ENCODE results near the gene SIN3B. TPM values are rescaled to one million over a fixed set of nuclear protein-coding genes. Genes with fewer than 3 reads are reported as not detected.

Gene SIN3B
- total RNA-seq, 4 donors from 2014 or later = 38.1 to 294 (median 66.5) TPM

- Histone ChIP-seq H3K9me3 (peaks cover 4 to 13% of the 10 kb centered on the region in 2 donors), H3K4me3 (no peak overlapping the region), H3K27ac (no peak overlapping the region), H3K4me1 (no peaks in the 10 kb centered on the region), H3K36me3 (no peaks in the 10 kb centered on the region), H3K27me3 (no peaks in the 10 kb centered on the region)
- intact Hi-C loops (cut with DNase I; ENCODE audit: low total_unique reads) = no loop called here
- no peak for DNase-seq
- no peak for TF ChIP-seq POLR2A (IDR thresholded peaks at IDR 0.05)
- no peak for TF ChIP-seq POLR2AphosphoS5 (IDR thresholded peaks at IDR 0.05)
- TF ChIP-seq, protein P1, sequence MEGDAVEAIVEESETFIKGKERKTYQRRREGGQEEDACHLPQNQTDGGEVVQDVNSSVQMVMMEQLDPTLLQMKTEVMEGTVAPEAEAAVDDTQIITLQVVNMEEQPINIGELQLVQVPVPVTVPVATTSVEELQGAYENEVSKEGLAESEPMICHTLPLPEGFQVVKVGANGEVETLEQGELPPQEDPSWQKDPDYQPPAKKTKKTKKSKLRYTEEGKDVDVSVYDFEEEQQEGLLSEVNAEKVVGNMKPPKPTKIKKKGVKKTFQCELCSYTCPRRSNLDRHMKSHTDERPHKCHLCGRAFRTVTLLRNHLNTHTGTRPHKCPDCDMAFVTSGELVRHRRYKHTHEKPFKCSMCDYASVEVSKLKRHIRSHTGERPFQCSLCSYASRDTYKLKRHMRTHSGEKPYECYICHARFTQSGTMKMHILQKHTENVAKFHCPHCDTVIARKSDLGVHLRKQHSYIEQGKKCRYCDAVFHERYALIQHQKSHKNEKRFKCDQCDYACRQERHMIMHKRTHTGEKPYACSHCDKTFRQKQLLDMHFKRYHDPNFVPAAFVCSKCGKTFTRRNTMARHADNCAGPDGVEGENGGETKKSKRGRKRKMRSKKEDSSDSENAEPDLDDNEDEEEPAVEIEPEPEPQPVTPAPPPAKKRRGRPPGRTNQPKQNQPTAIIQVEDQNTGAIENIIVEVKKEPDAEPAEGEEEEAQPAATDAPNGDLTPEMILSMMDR (IDR thresholded peaks at IDR 0.05) = no peak
- TF ChIP-seq EP300 (IDR thresholded peaks at IDR 0.05; ENCODE audit: low read depth) = no peak
- WGBS, 2 donors (ENCODE audit: low coverage in 1 of 2) = 74% methylated on average over 12 of the region's 12 CpGs; no CpG with 5 or more reads in 1 of the 2 donors
- in situ Hi-C loops (cut with MboI; ENCODE audit: low pct_ligation_motif_present in 1 of 4, low pct_unique_long_range_greater_than_20kb in 1 of 4, low sequenced_read_pairs in 3 of 4) = loop anchor here in 1 of 4 donors (10.0 kb wide), 1 partner anchor 124 kb away; no protein-coding TSS in a partner anchor
Measured at GRCh38 chr19:16908759-16909158, 79.6 kb downstream of the SIN3B start.

DNA sequence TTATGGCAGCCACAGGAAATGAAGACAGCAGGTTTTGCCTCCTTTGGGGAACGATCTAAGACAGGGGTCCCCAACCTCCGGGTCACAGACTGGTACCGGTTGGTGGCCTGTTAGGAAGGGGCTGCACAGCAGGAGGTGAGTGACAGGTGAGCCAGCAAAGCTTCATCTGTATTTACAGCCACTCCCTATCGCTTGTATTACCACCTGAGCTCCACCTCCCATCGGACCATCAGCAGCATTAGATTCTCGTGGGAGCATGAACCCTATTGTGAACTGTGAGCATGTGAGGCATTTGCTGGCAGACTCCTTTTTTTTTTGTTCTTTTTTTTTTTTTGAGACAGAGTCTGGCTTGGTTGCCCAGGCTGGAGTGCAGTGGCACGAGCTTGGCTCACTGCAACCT is 81.8 kb downstream of the SIN3B start:
- Histone ChIP-seq H3K4me3 (no peak overlapping the region), H3K27me3 (no peaks in the 10 kb centered on the region), H3K4me1 (no peaks in the 10 kb centered on the region), H3K9me3 (peaks cover 4 to 13% of the 10 kb centered on the region in 2 donors), H3K27ac (no peak overlapping the region), H3K36me3 (no peaks in the 10 kb centered on the region)
- in situ Hi-C loops (cut with MboI; ENCODE audit: low pct_ligation_motif_present in 1 of 4, low pct_unique_long_range_greater_than_20kb in 1 of 4, low sequenced_read_pairs in 3 of 4) (no loop called here), intact Hi-C loops (cut with DNase I; ENCODE audit: low total_unique reads) (no loop called here)
- TF ChIP-seq POLR2AphosphoS5 (IDR thresholded peaks at IDR 0.05) = no peak
- TF ChIP-seq EP300 (IDR thresholded peaks at IDR 0.05; ENCODE audit: low read depth) = no peak
- no peak for TF ChIP-seq POLR2A (IDR thresholded peaks at IDR 0.05)
- TF ChIP-seq, protein P1 (IDR thresholded peaks at IDR 0.05) = no peak
- 83 to 87% methylated on average over 4 to 7 of the region's 7 CpGs for WGBS, 2 donors (ENCODE audit: low coverage in 1 of 2)
- DNase-seq = no peak

- TF ChIP-seq EP300 (IDR thresholded peaks at IDR 0.05; ENCODE audit: low read depth) = no peak
- TF ChIP-seq, protein P1 (IDR thresholded peaks at IDR 0.05) = no peak
- no peak for TF ChIP-seq POLR2A (IDR thresholded peaks at IDR 0.05)
- TF ChIP-seq POLR2AphosphoS5 (IDR thresholded peaks at IDR 0.05) = no peak
- Histone ChIP-seq H3K9me3 (peaks cover 4 to 13% of the 10 kb centered on the region in 2 donors), H3K36me3 (no peaks in the 10 kb centered on the region), H3K27me3 (no peaks in the 10 kb centered on the region), H3K27ac (no peak overlapping the region), H3K4me1 (no peaks in the 10 kb centered on the region), H3K4me3 (no peak overlapping the region)
- in situ Hi-C loops (cut with MboI; ENCODE audit: low pct_ligation_motif_present in 1 of 4, low pct_unique_long_range_greater_than_20kb in 1 of 4, low sequenced_read_pairs in 3 of 4) (no loop called here), intact Hi-C loops (cut with DNase I; ENCODE audit: low total_unique reads) (no loop called here)
- DNase-seq = no peak
- WGBS, 2 donors (ENCODE audit: low coverage in 1 of 2) = 60 to 79% methylated on average over 2 to 4 of the region's 4 CpGs
Measured at GRCh38 chr19:16912780-16913179, 83.6 kb downstream of the SIN3B start.

- Histone ChIP-seq H3K27ac (no peak overlapping the region), H3K4me3 (no peak overlapping the region), H3K9me3 (peaks cover 4 to 13% of the 10 kb centered on the region in 2 donors), H3K36me3 (no peaks in the 10 kb centered on the region), H3K4me1 (no peaks in the 10 kb centered on the region), H3K27me3 (no peaks in the 10 kb centered on the region)
- 93% methylated on average over 9 of the region's 11 CpGs; no CpG with 5 or more reads in 1 of the 2 donors for WGBS, 2 donors (ENCODE audit: low coverage in 1 of 2)
- TF ChIP-seq POLR2A (IDR thresholded peaks at IDR 0.05) = no peak
- no peak for TF ChIP-seq EP300 (IDR thresholded peaks at IDR 0.05; ENCODE audit: low read depth)
- TF ChIP-seq, protein P1 (IDR thresholded peaks at IDR 0.05) = no peak
- no peak for TF ChIP-seq POLR2AphosphoS5 (IDR thresholded peaks at IDR 0.05)
- in situ Hi-C loops (cut with MboI; ENCODE audit: low pct_ligation_motif_present in 1 of 4, low pct_unique_long_range_greater_than_20kb in 1 of 4, low sequenced_read_pairs in 3 of 4) (no loop called here), intact Hi-C loops (cut with DNase I; ENCODE audit: low total_unique reads) (no loop called here)
- no peak for DNase-seq
Measured at GRCh38 chr19:16914421-16914820, 85.2 kb downstream of the SIN3B start.

All from transverse colon (tissue), 4 donors.